Mucosa of stomach (tissue), 1 donor: ENCODE measurements around the gene MMP19.

Source experiments
- H3K27me3 ChIP-seq: one replicate; pipeline ENCODE4 v1.7.0; 2013; ENCODE audit warnings: mild to moderate bottlenecking, low read length; ENCODE audit not compliant: control insufficient read depth, insufficient read depth
- H3K36me3 ChIP-seq: one replicate; pipeline ENCODE4 v1.7.0; 2013; ENCODE audit warnings: low read length; ENCODE audit not compliant: control insufficient read depth, insufficient read depth
- H3K4me1 ChIP-seq: one replicate; pipeline ENCODE4 v1.7.0; 2013; ENCODE audit warnings: mild to moderate bottlenecking, low read length; ENCODE audit not compliant: control insufficient read depth, insufficient read depth
- H3K4me3 ChIP-seq: one replicate; pipeline ENCODE4 v1.7.0; 2013; ENCODE audit warnings: low read length
- H3K9ac ChIP-seq: one replicate; pipeline ENCODE4 v1.7.0; 2013; ENCODE audit warnings: mild to moderate bottlenecking, low read length, moderate library complexity
- H3K9me3 ChIP-seq: one replicate; pipeline ENCODE4 v1.7.0; 2013; ENCODE audit warnings: mild to moderate bottlenecking, low read length, moderate library complexity; ENCODE audit not compliant: control insufficient read depth
- donor health status: Pancreatic carcinoma.

The MMP19 gene

DNA sequence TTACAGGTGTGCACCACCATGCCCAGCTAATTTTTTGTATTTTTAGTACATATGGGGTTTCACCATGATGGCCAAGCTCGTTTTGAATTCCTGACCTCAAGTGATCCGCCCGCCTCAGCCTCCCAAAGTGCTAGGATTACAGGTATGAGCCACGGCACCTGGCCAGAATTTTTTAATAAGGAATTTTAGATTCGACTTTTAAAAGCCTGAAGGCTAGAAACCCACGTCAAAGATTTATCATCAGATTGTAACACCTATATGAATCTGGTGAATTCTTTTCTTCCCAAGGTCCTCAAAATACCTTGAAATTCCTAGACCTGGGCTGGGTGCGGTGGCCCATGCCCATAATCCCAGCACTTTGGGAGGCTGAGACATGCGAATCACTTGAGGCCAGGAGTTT lies 18.7 kb upstream of the MMP19 start:
- H3K36me3 ChIP-seq, result no peaks in the 10 kb centered on the region
- H3K9ac ChIP-seq, result no peak overlapping the region
- H3K4me1 ChIP-seq, result no peaks in the 10 kb centered on the region
- H3K9me3 ChIP-seq, result no peaks in the 10 kb centered on the region
- H3K4me3 ChIP-seq, result no peak overlapping the region
- no peaks in the 10 kb centered on the region for H3K27me3 ChIP-seq

DNA sequence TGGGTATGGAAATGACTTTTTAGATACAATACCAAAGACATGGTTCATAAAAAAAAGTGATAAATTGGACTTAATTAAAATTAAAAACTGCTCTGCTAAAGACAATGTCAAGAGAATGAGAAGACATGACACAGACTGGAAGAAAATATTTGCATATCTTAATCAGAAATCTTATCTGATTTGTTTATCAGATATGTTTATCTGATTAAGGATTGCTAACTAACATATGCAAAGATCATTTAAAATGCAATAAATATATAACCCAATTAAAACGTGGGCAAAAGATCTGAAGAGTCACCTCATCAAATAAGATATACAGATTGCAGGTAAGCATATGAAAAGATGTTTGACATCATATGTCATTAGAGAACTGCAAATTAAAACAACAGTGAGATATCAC lies 10.0 kb upstream of the MMP19 start:
- Histone ChIP-seq H3K9me3 (no peaks in the 10 kb centered on the region), H3K9ac (no peak overlapping the region), H3K27me3 (no peaks in the 10 kb centered on the region), H3K4me1 (no peaks in the 10 kb centered on the region), H3K36me3 (no peaks in the 10 kb centered on the region), H3K4me3 (no peak overlapping the region)

DNA sequence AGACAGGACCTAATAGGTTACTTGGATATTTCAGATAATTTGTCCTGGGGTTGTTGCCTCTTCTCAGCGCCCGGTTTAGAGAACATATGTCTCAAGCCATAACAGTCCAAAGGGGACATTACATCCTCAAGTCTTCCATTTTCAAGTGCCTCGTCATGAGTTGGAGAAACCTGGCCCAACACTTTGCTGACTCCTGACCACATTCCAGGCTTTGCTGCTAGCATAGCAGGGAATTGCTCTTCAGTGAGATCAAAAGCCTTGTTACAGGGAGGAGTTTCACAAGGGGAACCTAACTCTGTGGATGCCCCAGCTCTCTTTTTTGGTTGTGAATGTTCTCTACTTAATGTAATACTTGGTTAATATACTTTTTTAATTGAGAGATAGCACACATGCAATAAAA lies 8.2 kb upstream of the MMP19 start:
- Histone ChIP-seq H3K9me3 (no peaks in the 10 kb centered on the region), H3K9ac (no peak overlapping the region), H3K27me3 (no peaks in the 10 kb centered on the region), H3K4me3 (no peak overlapping the region), H3K4me1 (no peaks in the 10 kb centered on the region), H3K36me3 (no peaks in the 10 kb centered on the region)

DNA sequence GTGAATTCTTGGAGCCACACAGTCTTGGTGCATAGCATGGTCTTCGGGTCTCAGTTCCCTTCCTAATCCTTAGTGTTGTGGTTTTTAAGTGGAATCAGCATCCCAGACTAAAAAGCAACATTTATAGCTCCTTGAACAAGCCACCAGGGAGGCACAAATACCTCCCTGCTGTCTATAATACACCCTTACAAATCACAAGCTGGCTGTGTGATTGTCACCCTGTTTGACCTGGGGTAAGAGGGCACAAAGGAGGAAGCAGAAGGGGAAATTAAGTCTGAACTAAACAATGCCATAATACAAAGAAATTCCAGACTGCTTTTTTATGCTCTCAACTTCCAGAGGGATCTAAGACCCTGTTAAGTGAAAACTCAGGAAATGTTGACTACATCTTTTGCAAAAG lies 7.7 kb upstream of the MMP19 start:
- no peak overlapping the region for H3K4me3 ChIP-seq
- H3K9me3 ChIP-seq, result no peaks in the 10 kb centered on the region
- no peaks in the 10 kb centered on the region for H3K4me1 ChIP-seq
- H3K9ac ChIP-seq, result no peak overlapping the region
- no peaks in the 10 kb centered on the region for H3K27me3 ChIP-seq
- no peaks in the 10 kb centered on the region for H3K36me3 ChIP-seq

DNA sequence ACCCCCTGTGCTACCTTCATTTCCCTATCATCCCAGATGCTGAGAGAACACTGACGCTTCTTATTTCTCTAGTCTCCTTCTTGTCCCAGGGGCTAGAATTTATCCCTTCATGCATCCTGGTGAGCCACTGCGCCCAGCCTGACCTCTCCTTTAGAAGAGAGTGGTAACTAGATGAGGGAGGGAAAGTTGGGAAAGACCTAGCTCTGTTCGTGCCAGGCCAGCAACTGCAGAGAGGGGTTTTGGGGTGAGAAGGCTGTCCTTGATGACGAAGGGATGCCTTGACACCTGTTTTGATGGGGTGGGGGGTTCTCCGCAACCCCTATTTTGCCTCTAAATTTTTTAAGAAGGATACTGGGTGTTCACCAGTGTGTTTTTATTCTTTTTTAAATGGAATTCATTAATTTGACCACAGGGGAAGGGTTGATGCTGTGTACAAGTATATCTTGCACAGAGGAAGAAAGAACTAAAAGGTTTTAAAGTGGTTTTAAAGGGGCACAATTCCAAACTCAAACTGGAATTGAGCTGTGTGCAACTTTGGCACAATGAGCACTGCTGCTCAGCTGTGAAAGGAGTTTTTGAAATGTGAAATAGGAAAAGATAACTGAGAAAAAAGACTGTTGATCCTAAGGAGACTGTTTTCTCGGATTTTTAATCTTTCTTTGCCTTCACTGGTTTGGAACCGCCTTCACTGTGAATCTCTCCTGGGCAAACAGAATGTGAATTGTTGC lies 7.0 kb upstream of the MMP19 start:
- Histone ChIP-seq H3K9ac (no peak overlapping the region), H3K4me3 (no peak overlapping the region), H3K4me1 (no peaks in the 10 kb centered on the region)

DNA sequence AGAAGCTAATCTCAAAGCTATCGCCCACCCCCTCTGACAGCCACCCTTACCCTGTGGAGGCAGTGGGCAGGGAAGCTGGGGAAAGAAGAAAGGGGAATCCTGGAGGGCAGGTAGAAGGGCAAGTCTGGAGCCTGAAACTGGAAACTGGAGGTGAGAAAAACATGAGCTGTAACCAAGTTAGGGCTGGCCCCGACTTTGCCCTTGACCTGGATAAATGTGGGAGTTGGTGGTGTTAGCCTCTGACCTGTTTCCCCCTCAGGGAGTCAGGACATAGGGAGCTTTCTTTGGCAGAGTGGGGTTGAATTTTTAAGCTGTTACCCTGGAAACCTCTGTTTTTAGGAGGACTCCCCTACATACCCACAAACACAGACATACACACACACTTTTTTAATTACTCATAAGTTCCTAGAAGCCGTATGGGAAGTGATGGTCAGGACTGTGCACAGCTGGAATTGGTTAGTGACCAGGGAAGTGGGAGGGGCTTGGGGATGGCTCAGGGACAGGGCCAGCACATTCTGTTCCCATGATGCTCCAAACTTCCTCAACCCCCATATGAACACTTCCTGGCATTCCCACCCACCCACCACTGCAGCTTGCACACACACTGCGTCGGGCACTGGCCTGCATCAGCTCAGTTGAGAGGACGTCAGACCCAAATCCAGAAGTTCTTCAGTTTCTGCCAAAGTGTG lies 5.0 kb upstream of the MMP19 start:
- Histone ChIP-seq H3K9ac (peak overlapping the region; percentile 62), H3K4me1 (no peaks in the 10 kb centered on the region), H3K9me3 (no peaks in the 10 kb centered on the region), H3K27me3 (no peaks in the 10 kb centered on the region), H3K36me3 (no peaks in the 10 kb centered on the region), H3K4me3 (no peak overlapping the region)

More for the DNA sequence above, 7.0 kb upstream of the MMP19 start:
- H3K9me3 ChIP-seq, result no peaks in the 10 kb centered on the region
- no peaks in the 10 kb centered on the region for H3K36me3 ChIP-seq
- H3K27me3 ChIP-seq, result no peaks in the 10 kb centered on the region

DNA sequence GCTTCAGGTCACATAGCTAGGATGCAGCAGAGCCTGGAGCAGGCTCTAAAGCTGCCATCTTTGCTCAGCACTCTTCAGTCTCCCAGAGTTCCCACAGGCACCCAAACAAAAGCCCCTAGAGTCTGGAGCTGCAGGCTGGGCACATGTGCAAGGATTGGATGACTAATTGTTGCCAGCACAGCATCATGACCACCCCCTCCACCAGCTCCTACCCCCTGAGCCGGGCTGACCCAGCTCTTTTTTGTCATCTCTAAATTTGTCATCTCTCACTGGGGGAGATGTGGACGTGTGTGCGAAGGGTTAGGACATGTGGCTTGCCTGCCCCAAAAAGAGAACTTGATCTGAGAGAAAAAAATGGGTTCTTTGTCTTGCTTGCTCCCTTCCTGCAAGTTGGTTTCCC lies 4.3 kb upstream of the MMP19 start:
- no peaks in the 10 kb centered on the region for H3K9me3 ChIP-seq
- H3K36me3 ChIP-seq, result no peaks in the 10 kb centered on the region
- H3K9ac ChIP-seq, result peak overlapping the region; percentile 62
- H3K4me3 ChIP-seq, result no peak overlapping the region
- no peaks in the 10 kb centered on the region for H3K4me1 ChIP-seq
- H3K27me3 ChIP-seq, result no peaks in the 10 kb centered on the region

DNA sequence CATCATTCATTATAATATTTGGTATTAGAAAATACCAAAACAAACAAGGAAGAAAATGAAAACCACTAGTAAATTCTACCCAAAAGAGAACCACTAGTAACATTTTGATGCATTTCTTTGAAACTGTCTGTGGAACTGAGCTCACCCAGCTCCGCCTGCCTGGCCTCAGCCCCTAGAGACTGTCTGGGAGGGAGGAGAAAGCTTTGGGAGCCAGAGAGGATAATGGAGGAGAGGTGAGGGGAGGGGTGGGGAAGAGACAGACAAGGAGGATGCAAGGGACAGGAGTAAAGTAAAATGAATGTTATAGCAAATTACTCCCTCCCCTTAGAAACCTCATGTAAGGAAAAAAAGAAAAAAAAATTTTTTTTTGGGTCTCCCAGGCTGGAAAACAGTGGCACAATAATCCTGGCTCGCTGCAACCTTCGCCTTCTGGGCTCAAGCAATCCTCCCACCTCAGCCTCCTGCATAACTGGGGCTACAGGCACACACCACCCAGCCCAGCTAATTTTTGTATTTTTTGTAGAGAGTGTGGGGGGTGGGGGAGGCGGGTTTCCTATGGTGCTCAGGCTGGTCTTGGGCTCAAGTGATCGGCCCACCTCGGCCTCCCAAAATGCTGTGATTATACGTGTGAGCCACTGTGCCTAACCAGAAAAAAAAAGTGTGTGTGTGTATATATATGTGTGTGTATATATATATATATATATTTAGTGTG lies 3.2 kb upstream of the MMP19 start:
- Histone ChIP-seq H3K27me3 (no peaks in the 10 kb centered on the region), H3K4me1 (no peaks in the 10 kb centered on the region), H3K9me3 (no peaks in the 10 kb centered on the region), H3K36me3 (no peaks in the 10 kb centered on the region), H3K4me3 (no peak overlapping the region), H3K9ac (no peak overlapping the region)

DNA sequence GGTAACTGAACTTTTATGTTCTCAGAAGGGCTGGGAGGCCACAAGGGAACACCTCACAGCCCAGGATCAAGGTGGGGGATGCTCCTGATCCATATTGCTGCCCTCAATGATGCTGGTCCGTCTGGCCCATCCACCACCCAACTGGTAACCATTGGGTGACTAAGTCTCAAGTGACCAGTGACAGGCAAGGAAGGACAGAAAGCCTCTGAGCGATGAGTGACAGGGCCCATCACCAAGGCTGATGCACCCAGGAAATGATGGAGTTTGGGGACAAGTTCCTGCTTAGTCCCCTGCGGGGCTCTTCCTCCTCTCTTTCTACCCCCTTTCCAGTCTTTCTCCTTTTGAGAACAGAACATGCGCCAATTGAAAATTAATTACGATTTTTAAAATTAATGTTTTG lies 2.6 kb upstream of the MMP19 start:
- Histone ChIP-seq H3K9ac (no peak overlapping the region), H3K36me3 (no peaks in the 10 kb centered on the region), H3K4me3 (no peak overlapping the region), H3K4me1 (no peaks in the 10 kb centered on the region), H3K27me3 (no peaks in the 10 kb centered on the region), H3K9me3 (no peaks in the 10 kb centered on the region)

DNA sequence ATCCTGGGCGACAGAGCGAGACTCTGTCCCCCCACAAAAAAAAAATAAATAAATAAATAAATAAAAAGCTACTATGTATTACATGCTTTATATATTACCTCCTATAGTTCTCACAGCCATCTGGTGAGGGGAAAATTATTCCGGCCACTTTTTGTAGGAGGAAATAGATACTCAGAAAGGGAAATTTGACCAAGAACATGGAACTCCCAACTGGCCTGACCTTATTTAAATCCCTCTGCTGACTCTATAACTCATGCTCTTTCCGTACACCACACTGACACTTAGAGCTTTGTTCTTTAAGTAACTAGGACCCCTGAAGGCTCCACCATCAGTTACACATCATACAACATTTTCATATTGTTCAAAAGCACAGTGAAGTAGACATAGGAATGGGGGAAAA lies 2.2 kb upstream of the MMP19 start:
- H3K36me3 ChIP-seq, result no peaks in the 10 kb centered on the region
- no peaks in the 10 kb centered on the region for H3K4me1 ChIP-seq
- no peak overlapping the region for H3K9ac ChIP-seq
- H3K9me3 ChIP-seq, result no peaks in the 10 kb centered on the region
- H3K27me3 ChIP-seq, result no peaks in the 10 kb centered on the region
- no peak overlapping the region for H3K4me3 ChIP-seq

DNA sequence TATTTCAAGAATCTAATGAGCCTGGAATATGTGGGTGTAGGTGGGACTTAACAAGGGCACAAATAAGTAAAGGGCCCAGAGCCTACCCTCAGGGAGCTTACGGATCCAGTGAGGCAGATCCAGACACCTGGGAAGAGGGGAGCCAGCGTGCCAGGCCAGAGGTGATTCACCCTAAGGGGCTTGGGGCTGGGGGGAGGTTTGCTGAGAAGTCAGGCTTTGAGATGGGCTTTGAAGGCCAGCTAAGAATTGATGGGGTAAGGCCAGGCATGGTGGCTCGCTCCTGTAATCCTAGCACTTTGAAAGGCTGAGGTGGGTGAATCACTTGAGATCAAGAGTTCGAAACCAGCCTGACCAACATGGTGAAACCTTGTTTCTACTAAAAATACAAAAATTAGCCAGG lies 695 bp upstream of the MMP19 start:
- Histone ChIP-seq H3K36me3 (no peaks in the 10 kb centered on the region), H3K9me3 (no peaks in the 10 kb centered on the region), H3K4me3 (no peak overlapping the region), H3K9ac (peak overlapping the region; percentile 64), H3K27me3 (no peaks in the 10 kb centered on the region), H3K4me1 (no peaks in the 10 kb centered on the region)

DNA sequence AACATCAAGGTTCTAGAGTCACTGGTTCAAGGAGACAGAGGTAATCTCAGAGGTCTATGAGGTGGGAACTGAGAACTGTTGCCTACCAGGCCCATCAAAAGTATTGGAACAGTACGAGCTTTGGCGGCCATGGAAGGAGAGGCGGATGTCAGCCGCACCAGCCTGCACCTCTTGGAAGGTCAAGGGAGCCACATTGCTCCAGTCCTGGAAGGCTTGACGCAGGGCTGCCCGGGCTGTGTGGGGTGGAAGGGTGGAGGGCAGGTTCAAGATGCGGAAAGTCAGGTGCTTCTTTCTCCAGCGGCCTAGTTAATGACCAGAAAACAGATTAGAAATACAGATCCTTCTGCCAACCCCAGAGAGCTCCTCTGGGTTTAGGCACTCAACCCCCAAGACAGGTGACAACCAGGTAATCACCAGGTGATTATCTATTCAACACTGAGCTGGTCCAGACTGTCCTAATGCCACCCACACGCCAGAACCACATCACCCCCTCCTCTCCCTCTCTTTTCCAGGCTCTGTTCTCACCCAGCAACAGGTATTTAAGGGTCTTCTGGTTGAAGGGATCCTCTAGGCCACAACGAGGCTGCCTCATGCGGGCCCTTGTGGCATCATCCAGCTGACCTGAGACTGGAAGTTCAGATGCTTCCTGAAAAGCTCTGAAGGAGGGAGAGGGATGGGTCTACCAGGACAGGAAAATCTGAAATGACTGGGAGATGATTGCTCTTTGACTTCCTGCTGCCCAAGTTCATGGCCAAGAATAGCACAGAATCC lies 2.0 kb downstream of the MMP19 start:
- no peaks in the 10 kb centered on the region for H3K4me1 ChIP-seq
- no peaks in the 10 kb centered on the region for H3K36me3 ChIP-seq
- no peaks in the 10 kb centered on the region for H3K9me3 ChIP-seq
- no peaks in the 10 kb centered on the region for H3K27me3 ChIP-seq
- no peak overlapping the region for H3K4me3 ChIP-seq
- no peak overlapping the region for H3K9ac ChIP-seq
